Measurements from ENCODE around the gene HAPSTR1.
"Not testable (repeated sequence)": the region's sequence is repeated elsewhere in the genome, so short reads cannot be mapped to it uniquely, and the experiment has no call there.

The HAPSTR1 gene

GRCh38 chr16:9072806-9073341 lies 18.6 kb upstream of the HAPSTR1 start:
- FAIRE-seq, result no peak

- FAIRE-seq, result no peak
Measured at GRCh38 chr16:9075299-9076071, 16.0 kb upstream of the HAPSTR1 start.

- FAIRE-seq, result no peak
Measured at GRCh38 chr16:9077091-9077809, 14.2 kb upstream of the HAPSTR1 start.

GRCh38 chr16:9078467-9079429 lies 12.7 kb upstream of the HAPSTR1 start:
- not testable (repeated sequence) for FAIRE-seq

- no peak for FAIRE-seq
Measured at GRCh38 chr16:9079430-9079812, 12.0 kb upstream of the HAPSTR1 start.

GRCh38 chr16:9081158-9081557 lies 10.3 kb upstream of the HAPSTR1 start:
- no peak for FAIRE-seq

GRCh38 chr16:9081843-9082242 lies 9.6 kb upstream of the HAPSTR1 start:
- no peak for FAIRE-seq

- no peak for FAIRE-seq
Measured at GRCh38 chr16:9082422-9082821, 9.0 kb upstream of the HAPSTR1 start.

GRCh38 chr16:9087733-9088132 lies 3.7 kb upstream of the HAPSTR1 start:
- FAIRE-seq, result not testable (repeated sequence)

GRCh38 chr16:9088848-9089247 lies 2.6 kb upstream of the HAPSTR1 start:
- no peak for FAIRE-seq

GRCh38 chr16:9089660-9090059 lies 1.8 kb upstream of the HAPSTR1 start:
- FAIRE-seq, result no peak

- no peak for FAIRE-seq
Measured at GRCh38 chr16:9090101-9090959, 1.1 kb upstream of the HAPSTR1 start.

- FAIRE-seq, result no peak
Measured at GRCh38 chr16:9091867-9092281, 430 bp downstream of the HAPSTR1 start.

GRCh38 chr16:9092282-9092977 lies 986 bp downstream of the HAPSTR1 start:
- no peak for FAIRE-seq

GRCh38 chr16:9092978-9093344 lies 1.5 kb downstream of the HAPSTR1 start:
- no peak for FAIRE-seq

GRCh38 chr16:9094011-9094846 lies 2.8 kb downstream of the HAPSTR1 start:
- no peak for FAIRE-seq

GRCh38 chr16:9095171-9095570 lies 3.7 kb downstream of the HAPSTR1 start:
- FAIRE-seq, result no peak

GRCh38 chr16:9095656-9096397 lies 4.4 kb downstream of the HAPSTR1 start:
- no peak for FAIRE-seq

GRCh38 chr16:9096416-9096952 lies 5.0 kb downstream of the HAPSTR1 start:
- no peak for FAIRE-seq
